Kidney (tissue), 22 donors: ENCODE data around the gene KDM6B. TPM values are rescaled to one million over a fixed set of nuclear protein-coding genes. Genes with fewer than 3 reads are reported as not detected.

Experiments used
- DNase-seq, 5 donors: peaks; one replicate each; pipeline ENCODE4 v3.0.0-alpha.2; 2013 to 2020
- FAIRE-seq: peaks from 2 replicates; lab custom pipeline; 2012; peaks lifted over from hg19 to GRCh38; lab: Jason Lieb, UNC
- H3K27ac ChIP-seq, 2 donors: one replicate each; pipeline ENCODE4 v1.7.0; 2013; ENCODE audit warnings: low read depth in 2 of 2, low read length in 2 of 2, inconsistent platforms in 1 of 2
- H3K27me3 ChIP-seq: one replicate; pipeline ENCODE4 v1.7.1; 2013; ENCODE audit warnings: low read length, inconsistent platforms; ENCODE audit not compliant: control insufficient read depth, insufficient read depth
- H3K36me3 ChIP-seq, 3 donors: one replicate each; pipeline versions ENCODE4 v1.7.0 to v1.7.1; 2013; ENCODE audit warnings: low read length in 3 of 3, control low read depth in 1 of 3, inconsistent platforms in 1 of 3; ENCODE audit not compliant: insufficient read depth in 3 of 3, control insufficient read depth in 2 of 3
- H3K4me1 ChIP-seq, 3 donors: one replicate each; pipeline versions ENCODE4 v1.7.0 to v1.7.1; 2013; ENCODE audit warnings: low read length in 3 of 3, inconsistent platforms in 1 of 3, low read depth in 1 of 3; ENCODE audit not compliant: control insufficient read depth in 2 of 3, insufficient read depth in 2 of 3
- H3K4me3 ChIP-seq, 3 donors: one replicate each; pipeline versions ENCODE4 v1.7.0 to v1.8.1; 2013; ENCODE audit warnings: low read length in 3 of 3, control low read depth in 1 of 3, inconsistent platforms in 1 of 3
- H3K9ac ChIP-seq, 3 donors: one replicate each; pipeline versions ENCODE4 v1.7.0 to v1.7.1; 2013; ENCODE audit warnings: low read length in 3 of 3, control low read depth in 1 of 3, inconsistent platforms in 1 of 3
- H3K9me3 ChIP-seq, 3 donors: one replicate each; pipeline versions ENCODE4 v1.7.0 to v1.7.1; 2013; ENCODE audit warnings: low read length in 3 of 3, control low read depth in 1 of 3, inconsistent platforms in 1 of 3; ENCODE audit not compliant: control insufficient read depth in 2 of 3, insufficient read depth in 1 of 3
- intact Hi-C: fragments of 100-400 bp; cut with DNase I; formaldehyde crosslinking; loops from one replicate; pipeline ENCODE4 v1.11.1; 2022
- long read RNA-seq, 10 donors: library from polyadenylated mRNA in 1 of 10; unstranded in 1 of 10; transcript quantifications; one replicate each; pipeline ENCODE4 v2.0.0 and lab custom pipeline, GENCODE V29; 2021 to 2026
- polyA plus RNA-seq: library from polyadenylated mRNA; stranded (reverse); fragments of 350-450 nt; fragmentation: Illumina TruSeq; extraction: RNeasy Lipid Tissue Mini Kit (QIAGEN cat#74804); gene quantifications from one replicate; pipeline ENCODE4 v1.2.3, GENCODE V29; 2014; ENCODE audit warnings: low read depth, low replicate concordance; ENCODE audit not compliant: insufficient read depth
- total RNA-seq: library from RNA; stranded (reverse); fragmentation: NEBNext Ultra II Directional; extraction: Animal tissue kit (Norgen Biotek cat#: 25700); gene quantifications from one replicate; pipeline ENCODE4 v1.2.1, GENCODE V29; 2021
- TF ChIP-seq, protein P1 (sequence below): IDR thresholded peaks from 3 replicates; pipeline ENCODE4 v1.5.1; 2012; ENCODE audit warnings: mild to moderate bottlenecking, moderate library complexity, borderline replicate concordance; ENCODE audit not compliant: insufficient read depth; ENCODE audit errors: extremely low read depth
- donor health status: control.
- donor health status: control.
- donor health status: control.
- donor health status: control.
- donor health status: control.
- donor health status: DM: yes; HTN: yes; CAD: no.
- donor health status: Normal renal cell carcinoma (clear cell type).

Gene KDM6B, protein sequence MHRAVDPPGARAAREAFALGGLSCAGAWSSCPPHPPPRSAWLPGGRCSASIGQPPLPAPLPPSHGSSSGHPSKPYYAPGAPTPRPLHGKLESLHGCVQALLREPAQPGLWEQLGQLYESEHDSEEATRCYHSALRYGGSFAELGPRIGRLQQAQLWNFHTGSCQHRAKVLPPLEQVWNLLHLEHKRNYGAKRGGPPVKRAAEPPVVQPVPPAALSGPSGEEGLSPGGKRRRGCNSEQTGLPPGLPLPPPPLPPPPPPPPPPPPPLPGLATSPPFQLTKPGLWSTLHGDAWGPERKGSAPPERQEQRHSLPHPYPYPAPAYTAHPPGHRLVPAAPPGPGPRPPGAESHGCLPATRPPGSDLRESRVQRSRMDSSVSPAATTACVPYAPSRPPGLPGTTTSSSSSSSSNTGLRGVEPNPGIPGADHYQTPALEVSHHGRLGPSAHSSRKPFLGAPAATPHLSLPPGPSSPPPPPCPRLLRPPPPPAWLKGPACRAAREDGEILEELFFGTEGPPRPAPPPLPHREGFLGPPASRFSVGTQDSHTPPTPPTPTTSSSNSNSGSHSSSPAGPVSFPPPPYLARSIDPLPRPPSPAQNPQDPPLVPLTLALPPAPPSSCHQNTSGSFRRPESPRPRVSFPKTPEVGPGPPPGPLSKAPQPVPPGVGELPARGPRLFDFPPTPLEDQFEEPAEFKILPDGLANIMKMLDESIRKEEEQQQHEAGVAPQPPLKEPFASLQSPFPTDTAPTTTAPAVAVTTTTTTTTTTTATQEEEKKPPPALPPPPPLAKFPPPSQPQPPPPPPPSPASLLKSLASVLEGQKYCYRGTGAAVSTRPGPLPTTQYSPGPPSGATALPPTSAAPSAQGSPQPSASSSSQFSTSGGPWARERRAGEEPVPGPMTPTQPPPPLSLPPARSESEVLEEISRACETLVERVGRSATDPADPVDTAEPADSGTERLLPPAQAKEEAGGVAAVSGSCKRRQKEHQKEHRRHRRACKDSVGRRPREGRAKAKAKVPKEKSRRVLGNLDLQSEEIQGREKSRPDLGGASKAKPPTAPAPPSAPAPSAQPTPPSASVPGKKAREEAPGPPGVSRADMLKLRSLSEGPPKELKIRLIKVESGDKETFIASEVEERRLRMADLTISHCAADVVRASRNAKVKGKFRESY (N-terminal part only)
- total RNA-seq = 32.3 TPM
- polyA plus RNA-seq = 3.9 TPM
- long read RNA-seq, donor 1, partial matches to known transcripts = 15 of 15 reads
- long read RNA-seq, donor 1, other reads (novel, unspliced or antisense) = 0 of 15 reads
- long read RNA-seq, donor 2, partial matches to known transcripts = 254 of 347 reads
- long read RNA-seq, donor 2, other reads (novel, unspliced or antisense) = 93 of 347 reads
- long read RNA-seq, donor 3 = 0 reads
- long read RNA-seq, donor 4 = 0 reads
- long read RNA-seq, donor 5 = 0 reads
- long read RNA-seq, donor 6 = 0 reads
- long read RNA-seq, donor 7, partial matches to known transcripts = 2 of 5 reads
- long read RNA-seq, donor 7, other reads (novel, unspliced or antisense) = 3 of 5 reads
- long read RNA-seq, donor 8 = 0 reads
- long read RNA-seq, donor 9, partial matches to known transcripts = 232 of 328 reads
- long read RNA-seq, donor 9, other reads (novel, unspliced or antisense) = 96 of 328 reads
- long read RNA-seq, donor 10, partial matches to known transcripts = 49 of 49 reads
- long read RNA-seq, donor 10, other reads (novel, unspliced or antisense) = 0 of 49 reads

DNA sequence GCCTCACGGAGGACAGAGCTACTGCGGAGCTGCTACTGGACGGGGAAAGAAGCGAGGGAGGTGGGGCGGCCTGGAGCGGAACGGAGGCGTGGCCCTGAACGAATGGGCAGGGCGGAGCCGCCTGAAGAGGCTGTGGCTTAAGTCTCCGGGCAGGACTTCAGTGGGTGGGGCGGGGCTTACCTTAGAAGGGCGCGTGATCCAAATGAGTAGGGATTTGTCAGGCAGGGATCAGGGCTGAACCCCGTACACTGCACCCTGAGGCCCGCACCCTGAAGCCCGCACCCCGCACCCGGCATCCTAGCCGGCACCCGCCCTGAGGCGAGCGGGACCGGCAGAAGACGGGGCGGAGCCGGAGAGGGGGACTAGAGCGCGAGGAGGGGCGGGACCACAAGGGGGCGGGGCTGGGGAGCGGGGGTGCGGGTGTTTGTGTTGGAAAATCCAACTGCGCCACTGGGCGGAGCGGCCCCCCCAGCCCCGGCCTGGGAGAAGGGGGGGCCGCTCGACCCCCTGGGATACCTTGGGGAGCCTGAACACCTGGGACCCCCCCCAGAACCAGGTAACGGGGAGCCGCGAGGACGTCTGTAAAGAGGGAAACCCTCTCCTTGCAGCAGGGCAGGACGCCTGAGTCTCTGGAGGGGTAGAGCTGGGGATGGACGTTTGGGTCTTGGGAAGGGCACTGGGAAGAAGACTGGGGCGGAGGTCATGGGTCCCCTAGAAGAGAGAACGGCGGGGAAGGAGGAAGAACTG, at the start of gene KDM6B:
Gene KDM6B (plus strand): TSS at position 423 of the 747 bp plus-strand sequence. CDS start 11,338 bp downstream, outside the sequence.
- Histone ChIP-seq H3K27ac (peak within 1 kb of the TSS; percentile 97 to 99), H3K9me3 (no peaks in the 10 kb centered on the region), H3K36me3 (no peaks in the 10 kb centered on the region), H3K4me1 (peaks cover 3 to 21% (median 11%) of the 10 kb centered on the region in 3 donors), H3K9ac (peak within 1 kb of the TSS; percentile 66 to 97 (median 80)), H3K4me3 (peak within 1 kb of the TSS; percentile 79 to 92 (median 91)), H3K27me3 (no peaks in the 10 kb centered on the region)
- intact Hi-C loops = no loop called here
- DNase-seq (peak; percentile 96 to 97 (median 97)), FAIRE-seq (peak; percentile 68)
- TF ChIP-seq, protein P1, sequence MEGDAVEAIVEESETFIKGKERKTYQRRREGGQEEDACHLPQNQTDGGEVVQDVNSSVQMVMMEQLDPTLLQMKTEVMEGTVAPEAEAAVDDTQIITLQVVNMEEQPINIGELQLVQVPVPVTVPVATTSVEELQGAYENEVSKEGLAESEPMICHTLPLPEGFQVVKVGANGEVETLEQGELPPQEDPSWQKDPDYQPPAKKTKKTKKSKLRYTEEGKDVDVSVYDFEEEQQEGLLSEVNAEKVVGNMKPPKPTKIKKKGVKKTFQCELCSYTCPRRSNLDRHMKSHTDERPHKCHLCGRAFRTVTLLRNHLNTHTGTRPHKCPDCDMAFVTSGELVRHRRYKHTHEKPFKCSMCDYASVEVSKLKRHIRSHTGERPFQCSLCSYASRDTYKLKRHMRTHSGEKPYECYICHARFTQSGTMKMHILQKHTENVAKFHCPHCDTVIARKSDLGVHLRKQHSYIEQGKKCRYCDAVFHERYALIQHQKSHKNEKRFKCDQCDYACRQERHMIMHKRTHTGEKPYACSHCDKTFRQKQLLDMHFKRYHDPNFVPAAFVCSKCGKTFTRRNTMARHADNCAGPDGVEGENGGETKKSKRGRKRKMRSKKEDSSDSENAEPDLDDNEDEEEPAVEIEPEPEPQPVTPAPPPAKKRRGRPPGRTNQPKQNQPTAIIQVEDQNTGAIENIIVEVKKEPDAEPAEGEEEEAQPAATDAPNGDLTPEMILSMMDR = peak; percentile 2

DNA sequence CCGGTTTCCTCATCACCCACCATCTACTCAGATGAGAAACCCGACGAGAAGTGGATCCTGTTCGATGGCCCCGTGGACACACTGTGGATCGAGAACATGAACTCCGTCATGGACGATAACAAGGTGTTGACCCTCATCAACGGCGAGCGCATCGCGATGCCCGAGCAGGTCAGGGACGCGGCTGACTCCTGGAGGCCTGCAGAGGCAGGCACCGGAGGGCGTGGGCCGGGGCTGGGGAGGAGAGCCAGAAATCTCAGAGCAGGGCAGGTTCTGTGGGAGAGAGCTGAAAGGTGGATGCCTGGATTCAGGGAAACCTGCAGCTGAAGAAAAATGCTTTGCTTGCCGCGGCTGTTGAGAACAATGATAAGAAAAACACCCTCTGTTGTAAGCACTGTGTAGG, 47.2 kb upstream of the KDM6B start:
- no peak overlapping the region for H3K9ac ChIP-seq
- H3K36me3 ChIP-seq = no peaks in the 10 kb centered on the region
- intact Hi-C loops = no loop called here
- DNase-seq (no peak), FAIRE-seq (no peak)
- no peaks in the 10 kb centered on the region for H3K27me3 ChIP-seq
- no peak overlapping the region for H3K4me3 ChIP-seq
- no peaks in the 10 kb centered on the region for H3K4me1 ChIP-seq
- TF ChIP-seq, protein P1 = no peak
- no peaks in the 10 kb centered on the region for H3K9me3 ChIP-seq
- no peak overlapping the region for H3K27ac ChIP-seq

DNA sequence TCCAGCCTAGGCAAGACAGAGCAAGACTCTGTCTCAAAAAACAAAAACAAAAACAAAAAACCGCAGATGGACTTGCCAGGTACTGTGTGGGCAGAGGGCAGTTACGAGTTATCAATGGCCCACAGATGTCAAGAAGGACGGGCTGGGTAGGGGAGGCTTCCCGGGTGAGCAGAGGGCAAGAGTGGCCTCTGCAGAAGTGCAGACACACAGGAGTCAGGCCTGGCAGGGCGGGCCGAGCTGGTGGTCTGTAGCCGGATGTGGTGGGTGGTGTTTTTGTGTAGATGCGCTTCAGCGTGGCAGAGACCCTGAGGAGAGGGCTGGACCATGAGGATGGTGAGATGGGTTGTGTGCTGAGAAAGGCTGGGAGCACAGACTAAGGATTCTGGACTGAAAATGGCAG, 44.9 kb upstream of the KDM6B start:
- Histone ChIP-seq H3K9ac (no peak overlapping the region), H3K36me3 (no peaks in the 10 kb centered on the region), H3K4me1 (no peaks in the 10 kb centered on the region), H3K27ac (no peak overlapping the region), H3K27me3 (no peaks in the 10 kb centered on the region), H3K9me3 (no peaks in the 10 kb centered on the region), H3K4me3 (no peak overlapping the region)
- FAIRE-seq = no peak
- intact Hi-C loops = no loop called here
- no peak for DNase-seq
- TF ChIP-seq, protein P1 = no peak
